ENCODE data around the gene MRLN.
"Not testable (repeated sequence)": the region's sequence is repeated elsewhere in the genome, so short reads cannot be mapped to it uniquely, and the experiment has no call there.

The MRLN gene

GRCh38 chr10:59750155-59750945 lies 2.9 kb downstream of the MRLN start:
- no peak overlapping the region for H3K4me3 ChIP-seq (ENCODE audit: low read length)
- DNase-seq (ENCODE audit: low read depth, low spot score) = no peak

- no peak for DNase-seq (ENCODE audit: low read depth, low spot score)
- H3K4me3 ChIP-seq (ENCODE audit: low read length) = no peak overlapping the region
These were observed 4.4 kb downstream of the MRLN start for GRCh38 chr10:59748834-59749233.

- DNase-seq (ENCODE audit: low read depth, low spot score) = no peak
- H3K4me3 ChIP-seq (ENCODE audit: low read length) = no peak overlapping the region
These were observed 8.0 kb downstream of the MRLN start for GRCh38 chr10:59745163-59745650.

- DNase-seq (ENCODE audit: low read depth, low spot score); H3K4me3 ChIP-seq (ENCODE audit: low read length): not testable (repeated sequence)
These were observed 8.5 kb downstream of the MRLN start for GRCh38 chr10:59744762-59745161.

GRCh38 chr10:59744156-59744555 lies 9.1 kb downstream of the MRLN start:
- DNase-seq (ENCODE audit: low read depth, low spot score); H3K4me3 ChIP-seq (ENCODE audit: low read length): not testable (repeated sequence)

GRCh38 chr10:59741583-59741982 lies 11.7 kb downstream of the MRLN start:
- no peak overlapping the region for H3K4me3 ChIP-seq (ENCODE audit: low read length)
- no peak for DNase-seq (ENCODE audit: low read depth, low spot score)

- H3K4me3 ChIP-seq (ENCODE audit: low read length) = no peak overlapping the region
These were observed 12.2 kb downstream of the MRLN start for GRCh38 chr10:59741048-59741447.

GRCh38 chr10:59736749-59737148 lies 16.5 kb downstream of the MRLN start:
- no peak for DNase-seq (ENCODE audit: low read depth, low spot score)
- H3K4me3 ChIP-seq (ENCODE audit: low read length) = no peak overlapping the region

More at GRCh38 chr10:59741048-59741447, 12.2 kb downstream of the MRLN start:
- DNase-seq (ENCODE audit: low read depth, low spot score) = no peak

- DNase-seq (ENCODE audit: low read depth, low spot score) = no peak
- H3K4me3 ChIP-seq (ENCODE audit: low read length) = no peak overlapping the region
These were observed 18.0 kb downstream of the MRLN start for GRCh38 chr10:59735296-59735695.

GRCh38 chr10:59734014-59734462 lies 19.2 kb downstream of the MRLN start:
- no peak for DNase-seq (ENCODE audit: low read depth, low spot score)
- no peak overlapping the region for H3K4me3 ChIP-seq (ENCODE audit: low read length)

GRCh38 chr10:59733321-59734013 lies 19.8 kb downstream of the MRLN start:
- not testable (repeated sequence) for DNase-seq (ENCODE audit: low read depth, low spot score); H3K4me3 ChIP-seq (ENCODE audit: low read length)

- H3K4me3 ChIP-seq (ENCODE audit: low read length); DNase-seq (ENCODE audit: low read depth, low spot score): not testable (repeated sequence)
These were observed 20.4 kb downstream of the MRLN start for GRCh38 chr10:59732849-59733248.

- H3K4me3 ChIP-seq (ENCODE audit: low read length); DNase-seq (ENCODE audit: low read depth, low spot score): not testable (repeated sequence)
These were observed 24.1 kb downstream of the MRLN start for GRCh38 chr10:59729167-59729566.

- H3K4me3 ChIP-seq (ENCODE audit: low read length) = no peak overlapping the region
- DNase-seq (ENCODE audit: low read depth, low spot score) = no peak
These were observed 28.9 kb downstream of the MRLN start for GRCh38 chr10:59724098-59724938.

GRCh38 chr10:59720377-59720776 lies 32.9 kb downstream of the MRLN start:
- no peak overlapping the region for H3K4me3 ChIP-seq (ENCODE audit: low read length)
- no peak for DNase-seq (ENCODE audit: low read depth, low spot score)

- DNase-seq (ENCODE audit: low read depth, low spot score) = no peak
- no peak overlapping the region for H3K4me3 ChIP-seq (ENCODE audit: low read length)
These were observed 33.9 kb downstream of the MRLN start for GRCh38 chr10:59719374-59719773.

- no peak overlapping the region for H3K4me3 ChIP-seq (ENCODE audit: low read length)
- no peak for DNase-seq (ENCODE audit: low read depth, low spot score)
These were observed 35.0 kb downstream of the MRLN start for GRCh38 chr10:59718257-59718656.

- no peak for DNase-seq (ENCODE audit: low read depth, low spot score)
- no peak overlapping the region for H3K4me3 ChIP-seq (ENCODE audit: low read length)
These were observed 39.9 kb downstream of the MRLN start for GRCh38 chr10:59713196-59713821.

- no peak overlapping the region for H3K4me3 ChIP-seq (ENCODE audit: low read length)
- DNase-seq (ENCODE audit: low read depth, low spot score) = no peak
These were observed 41.3 kb downstream of the MRLN start for GRCh38 chr10:59711871-59712494.

All from Jurkat, Clone E6-1 (cell line).